Measurements from ENCODE around the gene PCNT. TPM values are rescaled to one million over a fixed set of nuclear protein-coding genes. Genes with fewer than 3 reads are reported as not detected.

Gene PCNT
- total and polyA plus RNA-seq, 10 of the 15 experiments (the other 5 are each of a cell fraction or from before 2014, with no cell fraction given), result 2.9 to 39.6 (median 20.5) TPM

GRCh38 chr21:46477765-46478164 lies 153.8 kb downstream of the PCNT start:
- Histone ChIP-seq H3K9me3 (replicated peaks; ENCODE audit: control insufficient read depth, insufficient read depth, low read length) (no peaks in the 10 kb centered on the region), H3K79me2 (ENCODE audit: control insufficient read depth, insufficient read depth, low read length) (no peaks in the 10 kb centered on the region), H4K20me1 (ENCODE audit: control insufficient read depth, insufficient read depth) (no peaks in the 10 kb centered on the region), H3K36me3 (ENCODE audit: control insufficient read depth in 2 of 2, insufficient read depth in 2 of 2, low read length in 1 of 2) (peaks cover 0 to 2% of the 10 kb centered on the region in 2 experiments; a peak in 1 of 4 replicates), H3K4me3 (no peak overlapping the region), H3K27me3 (replicated peaks in 1 of 2; ENCODE audit: control insufficient read depth in 2 of 2, insufficient read depth in 2 of 2, low read length in 1 of 2) (no peaks in the 10 kb centered on the region), H3K27ac (ENCODE audit: control insufficient read depth, insufficient read depth) (no peak overlapping the region), H3K4me2 (ENCODE audit: control insufficient read depth, insufficient read depth) (no peak overlapping the region), H2AFZ (ENCODE audit: control insufficient read depth, low read depth, low read length) (no peak overlapping the region), H3K9ac (ENCODE audit: control insufficient read depth, insufficient read depth, low read length) (no peak overlapping the region), H3K4me1 (ENCODE audit: control insufficient read depth, insufficient read depth, low read length) (no peaks in the 10 kb centered on the region)
- ATAC-seq (no peak), FAIRE-seq (no peak), DNase-seq (ENCODE audit: low read depth, low spot score) (no peak)
- CTCF ChIA-PET, result no interaction called here
- RAD21 ChIA-PET (ENCODE audit: unreplicated experiment), result no interaction called here
- in situ Hi-C loops (cut with MboI), result no loop called here
- SMC1A ChIA-PET (ENCODE audit: uncharacterized antibody, unreplicated experiment), result interaction anchor here (0.9 kb wide), 1 partner anchor 22 kb away, joined by 4 read pairs; no protein-coding TSS in a partner anchor
- TF ChIP-seq ZBTB4 (CRISPR knock-in tag; IDR thresholded peaks at IDR 0.05) (no peak), RAD51 (IDR thresholded peaks at IDR 0.05) (no peak)
- WGBS (ENCODE audit: insufficient coverage, insufficient replicate concordance, low lambda C conversion rate, missing lambda C conversion rate), result 100% methylated on average over 7 of the region's 7 CpGs
- POLR2A ChIA-PET, result interaction anchor here (1.0 kb wide), 1 partner anchor 9 kb away, joined by 3 read pairs; no protein-coding TSS in a partner anchor
- no TSS peak for BruUV-seq (replicated peaks)
- intact Hi-C loops (cut with micrococcal nuclease; ENCODE audit: unreplicated experiment), result no loop called here

- Histone ChIP-seq H3K4me1 (ENCODE audit: control insufficient read depth, insufficient read depth, low read length) (no peaks in the 10 kb centered on the region), H3K79me2 (ENCODE audit: control insufficient read depth, insufficient read depth, low read length) (no peaks in the 10 kb centered on the region), H3K9me3 (replicated peaks; ENCODE audit: control insufficient read depth, insufficient read depth, low read length) (no peaks in the 10 kb centered on the region), H2AFZ (ENCODE audit: control insufficient read depth, low read depth, low read length) (no peak overlapping the region), H3K27ac (ENCODE audit: control insufficient read depth, insufficient read depth) (no peak overlapping the region), H3K4me2 (ENCODE audit: control insufficient read depth, insufficient read depth) (no peak overlapping the region), H3K27me3 (replicated peaks in 1 of 2; ENCODE audit: control insufficient read depth in 2 of 2, insufficient read depth in 2 of 2, low read length in 1 of 2) (no peaks in the 10 kb centered on the region), H3K4me3 (no peak overlapping the region), H4K20me1 (ENCODE audit: control insufficient read depth, insufficient read depth) (no peaks in the 10 kb centered on the region), H3K36me3 (ENCODE audit: control insufficient read depth in 2 of 2, insufficient read depth in 2 of 2, low read length in 1 of 2) (peaks cover 0 to 2% of the 10 kb centered on the region in 2 experiments; a peak in 1 of 4 replicates), H3K9ac (ENCODE audit: control insufficient read depth, insufficient read depth, low read length) (no peak overlapping the region)
- intact Hi-C loops (cut with micrococcal nuclease; ENCODE audit: unreplicated experiment), result no loop called here
- FAIRE-seq (no peak), ATAC-seq (no peak), DNase-seq (ENCODE audit: low read depth, low spot score) (no peak)
- ChIA-PET RAD21 (ENCODE audit: unreplicated experiment) (interaction anchor here (0.7 to 1.4 kb wide), 2 partner anchors 22 to 336 kb away, joined by 3 to 4 read pairs; no protein-coding TSS in a partner anchor), CTCF (interaction anchor here (1.0 kb wide), 1 partner anchor 63 kb away, joined by 4 read pairs; no protein-coding TSS in a partner anchor), SMC1A (ENCODE audit: uncharacterized antibody, unreplicated experiment) (no interaction called here), POLR2A (no interaction called here)
- in situ Hi-C loops (cut with MboI), result no loop called here
- BruUV-seq (replicated peaks), result no TSS peak
- WGBS (ENCODE audit: insufficient coverage, insufficient replicate concordance, low lambda C conversion rate, missing lambda C conversion rate), result 88% methylated on average over 2 of the region's 2 CpGs
- TF ChIP-seq ATF3 (IDR thresholded peaks at IDR 0.05; ENCODE audit: borderline replicate concordance, extremely low read depth, low read depth, low read length) (no peak), SMC3 (IDR thresholded peaks at IDR 0.05; ENCODE audit: borderline replicate concordance, low read length) (no peak), KAT2A (conservative IDR thresholded peaks at IDR 0.05; ENCODE audit: control insufficient read depth, low read depth, low read length) (no peak), BCLAF1 (IDR thresholded peaks at IDR 0.05) (no peak), SPI1 (IDR thresholded peaks at IDR 0.05; ENCODE audit: borderline replicate concordance, insufficient read depth, low read depth, low read length) (no peak), RFX5 (IDR thresholded peaks at IDR 0.05; ENCODE audit: low read depth, low read length) (no peak), SUZ12 (IDR thresholded peaks at IDR 0.05; ENCODE audit: unreplicated experiment) (no peak)
These were observed 155.0 kb downstream of the PCNT start for GRCh38 chr21:46478910-46479309.
